ENCODE measurements around the gene ADAMTS2.

DNA sequence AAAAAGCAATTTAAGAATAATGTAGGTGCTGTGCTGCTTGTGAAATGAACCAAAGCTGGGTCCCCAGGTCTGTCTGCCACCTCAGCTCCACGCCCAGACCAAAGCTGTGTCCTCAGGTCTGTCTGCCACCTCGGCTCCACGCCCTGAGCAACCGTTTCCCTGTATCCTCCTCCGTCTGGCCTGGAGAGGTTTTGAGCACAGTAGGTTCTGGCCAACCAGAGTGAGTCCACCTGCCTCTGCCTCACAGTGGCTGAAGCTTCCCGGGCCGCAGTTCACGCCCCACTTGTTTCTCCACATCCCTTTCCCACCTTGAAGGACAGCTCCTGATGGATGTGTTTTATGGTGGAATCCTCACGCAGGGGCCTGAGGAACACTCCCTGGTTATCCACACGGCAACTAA, 120.5 kb downstream of the ADAMTS2 start:
- no peak for TF ChIP-seq POLR2A (IDR thresholded peaks at IDR 0.05)
- TF ChIP-seq, protein P1, sequence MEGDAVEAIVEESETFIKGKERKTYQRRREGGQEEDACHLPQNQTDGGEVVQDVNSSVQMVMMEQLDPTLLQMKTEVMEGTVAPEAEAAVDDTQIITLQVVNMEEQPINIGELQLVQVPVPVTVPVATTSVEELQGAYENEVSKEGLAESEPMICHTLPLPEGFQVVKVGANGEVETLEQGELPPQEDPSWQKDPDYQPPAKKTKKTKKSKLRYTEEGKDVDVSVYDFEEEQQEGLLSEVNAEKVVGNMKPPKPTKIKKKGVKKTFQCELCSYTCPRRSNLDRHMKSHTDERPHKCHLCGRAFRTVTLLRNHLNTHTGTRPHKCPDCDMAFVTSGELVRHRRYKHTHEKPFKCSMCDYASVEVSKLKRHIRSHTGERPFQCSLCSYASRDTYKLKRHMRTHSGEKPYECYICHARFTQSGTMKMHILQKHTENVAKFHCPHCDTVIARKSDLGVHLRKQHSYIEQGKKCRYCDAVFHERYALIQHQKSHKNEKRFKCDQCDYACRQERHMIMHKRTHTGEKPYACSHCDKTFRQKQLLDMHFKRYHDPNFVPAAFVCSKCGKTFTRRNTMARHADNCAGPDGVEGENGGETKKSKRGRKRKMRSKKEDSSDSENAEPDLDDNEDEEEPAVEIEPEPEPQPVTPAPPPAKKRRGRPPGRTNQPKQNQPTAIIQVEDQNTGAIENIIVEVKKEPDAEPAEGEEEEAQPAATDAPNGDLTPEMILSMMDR (IDR thresholded peaks at IDR 0.05): no peak
